Fibroblast of pulmonary artery (primary cell): ENCODE measurements around the gene HOXB4.

Source experiments
- DNase-seq: peaks from one replicate; pipeline ENCODE4 v3.0.0-alpha.2; 2010; ENCODE audit warnings: low read depth
- H3K4me3 ChIP-seq: replicated peaks from 2 replicates; pipeline ENCODE4 v1.5.1; 2011; ENCODE audit warnings: low read depth, mild to moderate bottlenecking, control low read depth, low read length, moderate library complexity
- TF ChIP-seq, protein P1 (sequence below): IDR thresholded peaks from 2 replicates; pipeline ENCODE4 v1.5.1; 2011; ENCODE audit warnings: mild to moderate bottlenecking, control low read depth, low read length, inconsistent platforms; ENCODE audit errors: missing control alignments

Gene HOXB4

DNA sequence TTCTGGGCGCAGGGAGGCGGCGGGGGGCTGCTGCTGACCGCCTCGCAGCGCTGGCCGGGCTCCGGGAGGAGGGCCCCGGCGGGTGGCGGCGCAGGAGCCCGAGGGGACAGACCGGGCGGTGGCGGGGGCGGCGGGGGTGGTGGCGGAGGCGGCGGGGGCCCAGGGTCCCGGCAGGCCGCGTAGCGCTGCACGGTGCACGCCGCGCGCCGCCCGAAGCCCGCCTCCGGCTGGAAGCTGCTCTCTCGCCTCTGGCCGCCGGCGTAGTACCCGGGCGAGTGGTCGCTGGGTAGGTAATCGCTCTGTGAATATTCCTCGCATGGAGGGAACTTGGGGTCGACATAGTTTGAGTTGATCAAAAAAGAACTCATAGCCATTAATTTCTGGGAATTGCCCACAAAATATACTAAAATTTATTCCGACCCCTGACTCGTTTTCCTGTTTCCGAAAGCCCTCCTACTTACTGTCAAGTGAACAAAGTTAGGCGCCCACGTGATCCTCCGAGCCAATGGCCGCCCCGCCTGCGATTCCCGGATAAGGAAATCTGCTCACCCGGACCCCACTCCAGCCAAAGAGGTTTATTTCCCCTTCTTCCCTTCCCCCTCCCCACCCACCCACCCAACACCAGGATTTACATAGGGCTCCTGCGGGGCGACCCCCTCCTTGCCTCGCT lies at the start of gene HOXB4:
Gene HOXB4, minus strand, starts transcription at position 405 of the 670 bp plus-strand sequence. Its CDS starts 31 bp downstream, at position 374.
- peak; percentile 56 for DNase-seq
- TF ChIP-seq, protein P1, sequence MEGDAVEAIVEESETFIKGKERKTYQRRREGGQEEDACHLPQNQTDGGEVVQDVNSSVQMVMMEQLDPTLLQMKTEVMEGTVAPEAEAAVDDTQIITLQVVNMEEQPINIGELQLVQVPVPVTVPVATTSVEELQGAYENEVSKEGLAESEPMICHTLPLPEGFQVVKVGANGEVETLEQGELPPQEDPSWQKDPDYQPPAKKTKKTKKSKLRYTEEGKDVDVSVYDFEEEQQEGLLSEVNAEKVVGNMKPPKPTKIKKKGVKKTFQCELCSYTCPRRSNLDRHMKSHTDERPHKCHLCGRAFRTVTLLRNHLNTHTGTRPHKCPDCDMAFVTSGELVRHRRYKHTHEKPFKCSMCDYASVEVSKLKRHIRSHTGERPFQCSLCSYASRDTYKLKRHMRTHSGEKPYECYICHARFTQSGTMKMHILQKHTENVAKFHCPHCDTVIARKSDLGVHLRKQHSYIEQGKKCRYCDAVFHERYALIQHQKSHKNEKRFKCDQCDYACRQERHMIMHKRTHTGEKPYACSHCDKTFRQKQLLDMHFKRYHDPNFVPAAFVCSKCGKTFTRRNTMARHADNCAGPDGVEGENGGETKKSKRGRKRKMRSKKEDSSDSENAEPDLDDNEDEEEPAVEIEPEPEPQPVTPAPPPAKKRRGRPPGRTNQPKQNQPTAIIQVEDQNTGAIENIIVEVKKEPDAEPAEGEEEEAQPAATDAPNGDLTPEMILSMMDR: no peak
- peak within 1 kb of the TSS; percentile 54 for H3K4me3 ChIP-seq

DNA sequence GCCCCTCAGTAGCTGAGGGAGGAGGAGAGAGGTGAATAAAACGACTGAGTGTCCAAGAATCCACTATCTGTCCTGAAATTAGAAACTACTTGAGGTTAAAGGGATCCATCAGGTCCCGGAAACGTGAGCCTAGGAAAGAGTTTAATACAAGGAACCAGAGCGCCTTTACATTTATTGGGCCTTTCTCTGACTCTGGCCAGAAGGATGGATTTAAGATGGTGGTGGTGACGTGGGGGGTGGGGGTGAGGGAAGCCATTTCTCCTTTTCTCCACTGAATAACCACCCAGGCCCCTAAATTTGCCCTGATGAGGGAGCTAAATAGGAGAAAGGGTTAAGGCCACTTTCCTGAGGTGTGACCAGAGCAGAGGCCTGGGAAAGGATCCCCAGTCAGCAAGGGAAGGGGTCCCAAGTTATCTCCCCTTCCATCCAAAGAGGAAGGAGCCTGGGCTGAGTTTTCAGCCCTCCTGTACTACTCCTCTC lies 49.0 kb upstream of the HOXB4 start:
- no peak for DNase-seq
- no peak overlapping the region for H3K4me3 ChIP-seq

DNA sequence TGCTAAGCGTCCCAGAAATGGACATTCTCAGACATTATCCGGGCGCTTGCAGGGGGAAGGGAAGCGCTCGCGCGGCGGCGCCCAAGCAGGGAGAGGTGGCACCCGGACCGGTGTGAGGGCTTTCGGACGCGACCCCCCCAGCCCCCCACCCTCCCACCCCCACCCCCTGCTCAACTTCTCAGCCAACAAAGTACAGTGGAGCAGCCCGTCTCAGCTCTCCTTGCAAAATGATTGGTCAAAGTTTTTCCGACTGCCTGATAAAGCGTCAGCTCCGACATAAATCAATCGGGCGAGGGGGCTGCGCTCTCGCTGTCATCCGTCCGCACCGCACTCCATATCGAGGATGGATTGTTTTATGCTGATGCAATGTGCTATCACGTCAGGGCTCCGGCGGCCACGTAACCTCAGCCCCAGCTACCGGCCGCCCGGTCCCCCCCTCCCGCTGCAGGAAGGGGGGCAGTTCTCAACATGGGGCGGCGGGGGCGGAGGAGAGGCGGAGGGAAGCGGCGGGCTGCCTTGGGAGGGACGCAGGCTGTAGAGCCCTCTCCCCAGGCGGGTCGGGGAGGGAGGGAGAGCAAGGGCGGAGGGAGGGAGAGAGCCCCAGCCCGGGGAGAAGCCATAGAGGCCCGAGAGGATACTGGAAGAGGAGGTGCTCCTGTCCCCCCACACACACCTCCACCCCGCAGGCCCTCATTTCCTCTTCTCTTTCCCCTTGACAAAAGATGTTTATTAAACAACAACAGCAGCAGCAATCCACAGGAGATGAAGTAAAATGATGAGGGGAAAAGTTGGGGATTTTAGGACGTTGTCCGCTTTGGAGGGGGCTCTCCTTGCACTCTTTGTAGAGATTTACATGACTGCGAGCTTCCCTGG lies 48.3 kb upstream of the HOXB4 start, which contains the start of gene HOXB9:
Gene HOXB9, minus strand, starts transcription at position 114 of the 873 bp plus-strand sequence. Its CDS starts 89 bp downstream, at position 25.
- H3K4me3 ChIP-seq: no peak within 1 kb of the TSS
- peak; percentile 29 for DNase-seq
- TF ChIP-seq, protein P1: no peak

More for the DNA sequence above, 49.0 kb upstream of the HOXB4 start:
- TF ChIP-seq, protein P1: no peak

DNA sequence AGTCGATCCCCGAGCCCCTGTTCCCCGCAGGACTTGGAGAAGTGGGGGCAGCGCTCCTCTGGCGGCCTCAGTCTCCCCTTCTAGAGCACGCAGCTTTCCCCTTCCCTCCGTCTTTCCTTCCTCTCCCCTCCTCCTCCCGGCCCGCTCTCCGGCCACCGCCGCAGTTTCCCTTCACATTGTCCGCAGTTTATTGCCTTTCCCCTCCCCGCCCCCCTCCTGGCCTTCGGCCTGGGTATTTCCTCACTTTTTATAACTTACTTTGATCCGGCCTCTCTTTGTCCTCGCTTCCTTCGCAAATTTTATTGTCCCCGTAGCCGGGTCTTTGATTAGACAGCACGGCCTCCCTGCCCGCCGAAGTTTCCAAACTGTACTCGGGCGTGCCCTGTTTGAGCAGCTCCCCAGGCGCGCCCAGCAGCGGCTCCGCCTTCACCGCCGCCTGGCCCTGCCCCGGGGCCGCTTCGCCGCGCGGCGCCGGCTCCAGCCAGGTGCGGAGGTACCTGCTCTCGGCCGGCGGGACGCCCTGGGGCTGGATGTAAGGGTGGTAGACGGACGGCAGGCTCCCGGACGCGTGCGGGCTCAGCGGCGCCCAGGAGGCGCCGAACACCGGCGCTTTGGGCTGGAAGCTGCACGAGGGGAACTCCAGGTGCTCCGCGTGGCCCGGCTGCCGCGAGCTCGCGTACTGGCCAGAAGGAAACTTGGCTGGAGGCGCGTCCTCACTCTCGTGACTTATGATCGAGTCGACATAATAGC lies 47.5 kb upstream of the HOXB4 start:
- TF ChIP-seq, protein P1: no peak
- H3K4me3 ChIP-seq: no peak overlapping the region
- no peak for DNase-seq

DNA sequence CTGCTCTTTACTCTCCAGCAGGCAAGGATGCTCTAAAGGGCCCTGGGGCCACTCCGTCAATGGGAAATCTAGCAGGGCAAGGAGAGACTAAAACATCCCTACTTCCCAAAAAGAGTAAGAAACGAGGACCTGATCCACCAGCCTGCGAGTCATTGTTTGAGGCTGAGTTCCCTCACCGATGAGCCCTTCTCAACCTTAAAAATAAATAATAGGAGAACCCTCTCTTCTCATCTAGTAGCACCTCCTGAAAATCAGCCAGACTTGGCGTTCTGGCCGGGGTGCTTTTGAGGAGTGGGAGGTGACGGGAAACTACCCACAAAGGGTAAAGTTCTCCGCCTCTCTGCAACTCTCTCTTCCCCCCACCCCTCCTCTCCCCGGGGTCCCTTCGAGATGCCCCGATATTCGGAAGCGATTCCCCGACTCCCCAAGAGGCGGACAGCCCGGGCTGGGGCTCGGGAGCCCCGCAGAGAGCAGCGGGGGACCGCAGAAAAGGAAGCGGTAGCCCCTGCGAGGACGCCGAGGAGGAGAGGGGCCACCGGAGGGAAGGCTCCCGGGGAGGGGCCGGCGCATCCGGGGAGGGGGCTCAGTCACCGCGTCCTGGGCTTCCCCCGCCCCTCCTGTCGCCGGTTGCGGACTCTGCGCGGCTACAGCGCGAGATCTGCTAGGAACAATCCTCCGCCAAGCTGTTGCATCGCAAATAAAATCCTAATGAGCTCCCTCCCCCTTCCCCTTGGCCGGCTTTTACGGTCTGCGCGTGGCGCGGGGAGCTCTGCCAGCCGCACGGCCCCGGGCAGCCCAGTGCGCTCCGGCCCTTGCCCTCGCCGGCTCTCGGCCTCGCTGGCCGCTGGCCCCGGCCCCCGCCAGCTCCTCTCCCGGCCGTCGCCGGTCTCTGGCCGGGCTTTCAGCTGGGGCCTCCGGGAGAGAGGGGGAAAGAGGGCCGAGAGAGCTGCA lies 46.7 kb upstream of the HOXB4 start:
- no peak for DNase-seq
- TF ChIP-seq, protein P1: no peak
- H3K4me3 ChIP-seq: no peak overlapping the region
